Measurements from ENCODE around the gene CDC14B. TPM values are rescaled to one million over a fixed set of nuclear protein-coding genes. Genes with fewer than 3 reads are reported as not detected.

The CDC14B gene
- total and polyA plus RNA-seq, 2 of the 4 experiments (the other 2 are of a cell fraction), result 9.7 to 26.3 TPM

GRCh38 chr9:96522366-96522765 lies 97.3 kb downstream of the CDC14B start:
- H4K91ac ChIP-seq (ENCODE audit: insufficient read depth, low read depth, low read length), result no peak overlapping the region
- H4K5ac ChIP-seq (ENCODE audit: low read depth, low read length), result no peak overlapping the region
- H3K9me3 ChIP-seq (ENCODE audit: control insufficient read depth, insufficient read depth, low read length), result no peaks in the 10 kb centered on the region
- intact Hi-C loops (cut with micrococcal nuclease) (no loop called here), in situ Hi-C loops (cut with MboI; ENCODE audit: low sequenced_read_pairs) (no loop called here), dilution Hi-C loops (cut with HindIII; ENCODE audit: low sequenced_read_pairs, unreplicated experiment) (no loop called here)
- no peak overlapping the region for H3K56ac ChIP-seq (ENCODE audit: extremely low read depth, insufficient read depth, low read length)
- no peak overlapping the region for H3K4me2 ChIP-seq (ENCODE audit: low read depth, low read length)
- no peak overlapping the region for H2BK5ac ChIP-seq (ENCODE audit: low read depth, low read length, poor library complexity, severe bottlenecking)
- H3K79me1 ChIP-seq (ENCODE audit: low read depth in 1 of 2, low read length in 2 of 2), result no peaks in the 10 kb centered on the region
- no peak overlapping the region for H2BK120ac ChIP-seq (ENCODE audit: low read depth, low read length)
- no peak overlapping the region for H3K23ac ChIP-seq (ENCODE audit: low read depth, low read length)
- no peak overlapping the region for H3K27ac ChIP-seq (ENCODE audit: insufficient read depth, low read length)
- CTCF ChIA-PET, result interaction anchor here (0.5 to 0.8 kb wide), 2 partner anchors 43 to 148 kb away, joined by 3 to 4 read pairs; no protein-coding TSS in a partner anchor
- no peak for ATAC-seq (ENCODE audit: low read depth)
- no peaks in the 10 kb centered on the region for H3K27me3 ChIP-seq (ENCODE audit: control insufficient read depth, insufficient read depth, low read length)
- no peaks in the 10 kb centered on the region for H4K20me1 ChIP-seq (ENCODE audit: insufficient read depth, low read length)
- no peak overlapping the region for H2BK15ac ChIP-seq (ENCODE audit: low read depth, low read length)
- no peak overlapping the region for H3K4ac ChIP-seq (ENCODE audit: low read depth, low read length)
- TF ChIP-seq RAD21 (IDR thresholded peaks at IDR 0.05; ENCODE audit: low read length), result no peak
- 0 out of 2 replicates have a peak, but pooled peaks have one; percentile 12 for TF ChIP-seq CEBPB (IDR thresholded peaks at IDR 0.05; ENCODE audit: low read depth, low read length)
- no peak for TF ChIP-seq POLR2A (IDR thresholded peaks at IDR 0.05; ENCODE audit: low read depth, low read length)
- H4K8ac ChIP-seq (ENCODE audit: low read depth in 2 of 2, low read length in 2 of 2), result no peak overlapping the region
- H2AK9ac ChIP-seq (replicated peaks; ENCODE audit: low read depth, low read length, poor library complexity), result no peak overlapping the region
- no peak overlapping the region for H3K9ac ChIP-seq (ENCODE audit: low read depth, low read length)
- H3K18ac ChIP-seq (ENCODE audit: low read depth, low read length), result no peak overlapping the region
- POLR2A ChIA-PET (ENCODE audit: unreplicated experiment), result no interaction called here
- H3K9me1 ChIP-seq (ENCODE audit: insufficient read depth, low read length), result no peaks in the 10 kb centered on the region; the same call in 1 of the 2 replicates
- no peaks in the 10 kb centered on the region for H3K4me1 ChIP-seq (ENCODE audit: control insufficient read depth, insufficient read depth, low read length)
- no CpG with 5 or more reads among the region's 4 CpGs for WGBS, 2 experiments (ENCODE audit: extremely low coverage in 2 of 2, insufficient read length in 1 of 2)
- H2BK20ac ChIP-seq (ENCODE audit: low read depth, low read length), result no peak overlapping the region
- no peak overlapping the region for H3K4me3 ChIP-seq (ENCODE audit: insufficient read depth, low read depth, low read length)
- no peak for DNase-seq
- no peak overlapping the region for H3K14ac ChIP-seq (replicated peaks; ENCODE audit: low read depth, low read length)
- no peak overlapping the region for H2AFZ ChIP-seq (replicated peaks; ENCODE audit: low read length, poor library complexity)
- no TSS peak for BruUV-seq (replicated peaks)
- H3K36me3 ChIP-seq (ENCODE audit: control insufficient read depth, insufficient read depth, low read length), result peaks cover 10% of the 10 kb centered on the region
- no peak overlapping the region for H2AK5ac ChIP-seq (ENCODE audit: low read depth, low read length)

Data from IMR-90 (cell line).